Measurements from ENCODE around the gene NQO1.
A peak's percentile ranks its signal among the peaks of the same experiment; 100 is the strongest.
"Not testable (repeated sequence)": the region's sequence is repeated elsewhere in the genome, so short reads cannot be mapped to it uniquely, and the experiment has no call there.

The NQO1 gene

GRCh38 chr16:69762814-69763598 is 36.6 kb upstream of the NQO1 start:
- Histone ChIP-seq H3K79me2 (ENCODE audit: insufficient read depth, low read depth) (peaks cover 22% of the 10 kb centered on the region; the same call in 1 of the 2 replicates), H3K27ac (peak overlapping the region; percentile 27), H3K4me3 (IDR thresholded peaks at IDR 0.05; ENCODE audit: insufficient read depth, low read depth, low read length) (peak overlapping the region; percentile 49), H3K4me1 (ENCODE audit: low read depth, poor library complexity, severe bottlenecking) (peaks cover 18% of the 10 kb centered on the region), H3K9ac (peak overlapping the region; percentile 53; the same call in 1 of the 2 replicates), H2AFZ (ENCODE audit: low read depth) (peak overlapping the region; percentile 74; the same call in 1 of the 2 replicates), H3K36me3 (ENCODE audit: insufficient read depth) (no peaks in the 10 kb centered on the region), H3K27me3 (ENCODE audit: insufficient read depth, low read depth) (no peaks in the 10 kb centered on the region), H4K20me1 (ENCODE audit: insufficient read depth) (no peaks in the 10 kb centered on the region), H3K4me2 (peak overlapping the region; percentile 69)
- no peak for TF ChIP-seq CTCF (conservative IDR thresholded peaks at IDR 0.05; ENCODE audit: low read depth, low read length)

GRCh38 chr16:69761983-69762813 is 35.8 kb upstream of the NQO1 start, which contains the start of gene WWP2:
TSS of gene WWP2 (plus strand) at chr16:69762332. CDS start at chr16:69787011, 24,679 bp downstream.
- no peak for TF ChIP-seq CTCF (conservative IDR thresholded peaks at IDR 0.05; ENCODE audit: low read depth, low read length)
- peak within 1 kb of the TSS; percentile 70 for H3K4me2 ChIP-seq
- H3K27ac ChIP-seq, result peak within 1 kb of the TSS; percentile 48
- no peaks in the 10 kb centered on the region for H4K20me1 ChIP-seq (ENCODE audit: insufficient read depth)
- H3K4me3 ChIP-seq (IDR thresholded peaks at IDR 0.05; ENCODE audit: insufficient read depth, low read depth, low read length), result peak within 1 kb of the TSS; percentile 49
- no peaks in the 10 kb centered on the region for H3K27me3 ChIP-seq (ENCODE audit: insufficient read depth, low read depth)
- H3K9ac ChIP-seq, result peak within 1 kb of the TSS; percentile 63; the same call in 1 of the 2 replicates
- peak within 1 kb of the TSS; percentile 84 for H2AFZ ChIP-seq (ENCODE audit: low read depth)
- H3K79me2 ChIP-seq (ENCODE audit: insufficient read depth, low read depth), result peaks cover 17% of the 10 kb centered on the region; the same call in 1 of the 2 replicates
- H3K4me1 ChIP-seq (ENCODE audit: low read depth, poor library complexity, severe bottlenecking), result peaks cover 18% of the 10 kb centered on the region
- H3K36me3 ChIP-seq (ENCODE audit: insufficient read depth), result no peaks in the 10 kb centered on the region

- H2AFZ ChIP-seq (ENCODE audit: low read depth); H3K4me3 ChIP-seq (IDR thresholded peaks at IDR 0.05; ENCODE audit: insufficient read depth, low read depth, low read length); H3K9ac ChIP-seq; H4K20me1 ChIP-seq (ENCODE audit: insufficient read depth); H3K36me3 ChIP-seq (ENCODE audit: insufficient read depth); H3K27ac ChIP-seq; H3K27me3 ChIP-seq (ENCODE audit: insufficient read depth, low read depth); H3K4me2 ChIP-seq: not testable (repeated sequence)
- Histone ChIP-seq H3K4me1 (ENCODE audit: low read depth, poor library complexity, severe bottlenecking) (peaks cover 26% of the 10 kb centered on the region), H3K79me2 (ENCODE audit: insufficient read depth, low read depth) (peaks cover 28% of the 10 kb centered on the region)
These were observed 31.0 kb upstream of the NQO1 start for GRCh38 chr16:69757375-69757774.

GRCh38 chr16:69756705-69757104 is 30.3 kb upstream of the NQO1 start:
- Histone ChIP-seq H3K4me2 (no peak overlapping the region), H3K27ac (no peak overlapping the region), H3K4me1 (ENCODE audit: low read depth, poor library complexity, severe bottlenecking) (peaks cover 28% of the 10 kb centered on the region), H3K9ac (no peak overlapping the region), H4K20me1 (ENCODE audit: insufficient read depth) (no peaks in the 10 kb centered on the region), H3K36me3 (ENCODE audit: insufficient read depth) (peaks cover 5% of the 10 kb centered on the region; the same call in 1 of the 2 replicates), H3K79me2 (ENCODE audit: insufficient read depth, low read depth) (peaks cover 35% of the 10 kb centered on the region), H2AFZ (ENCODE audit: low read depth) (no peak overlapping the region), H3K27me3 (ENCODE audit: insufficient read depth, low read depth) (no peaks in the 10 kb centered on the region), H3K4me3 (IDR thresholded peaks at IDR 0.05; ENCODE audit: insufficient read depth, low read depth, low read length) (no peak overlapping the region)
- TF ChIP-seq CTCF (conservative IDR thresholded peaks at IDR 0.05; ENCODE audit: low read depth, low read length), result no peak

Data from KMS-11 (cell line).